Hematopoietic multipotent progenitor cell treated with erythropoietin and hydrocortisone succinate and interleukin-3 and kit ligand, for 4 days (in vitro differentiated cells): ENCODE measurements around the gene PDCL3.

ENCODE experiments used
- DNase-seq: peaks from one replicate; pipeline ENCODE4 v3.0.0-alpha.2; 2015

Gene PDCL3

GRCh38 chr2:100612388-100613000 lies 49.7 kb downstream of the PDCL3 start:
- no peak for DNase-seq

- DNase-seq = no peak
These were observed 50.9 kb downstream of the PDCL3 start for GRCh38 chr2:100613719-100614118.

- DNase-seq = no peak
These were observed 51.7 kb downstream of the PDCL3 start for GRCh38 chr2:100614455-100615000.

GRCh38 chr2:100615471-100615870 lies 52.7 kb downstream of the PDCL3 start:
- no peak for DNase-seq

- DNase-seq = no peak
These were observed 53.1 kb downstream of the PDCL3 start for GRCh38 chr2:100615886-100616285.

GRCh38 chr2:100616841-100617390 lies 54.1 kb downstream of the PDCL3 start:
- DNase-seq = no peak

- no peak for DNase-seq
These were observed 57.2 kb downstream of the PDCL3 start for GRCh38 chr2:100619951-100620350.

- DNase-seq = no peak
These were observed 57.7 kb downstream of the PDCL3 start for GRCh38 chr2:100620481-100620880.

- DNase-seq = no peak
These were observed 58.7 kb downstream of the PDCL3 start for GRCh38 chr2:100621371-100621951.

GRCh38 chr2:100623033-100623715 lies 60.4 kb downstream of the PDCL3 start:
- DNase-seq = no peak

GRCh38 chr2:100623930-100624329 lies 61.1 kb downstream of the PDCL3 start:
- DNase-seq = no peak

GRCh38 chr2:100624536-100624935 lies 61.7 kb downstream of the PDCL3 start:
- DNase-seq = no peak

GRCh38 chr2:100625717-100626116 lies 62.9 kb downstream of the PDCL3 start:
- no peak for DNase-seq
